ENCODE data around the gene RELCH.
A peak's percentile ranks its signal among the peaks of the same experiment; 100 is the strongest.

RELCH gene

GRCh38 chr18:62186774-62187542 lies at the start of gene RELCH, which contains the start of gene PIGN:
Gene RELCH, plus strand, starts transcription at chr18:62187255. Its CDS starts 251 bp downstream, at chr18:62187506.
Gene PIGN, minus strand, starts transcription at chr18:62187056. Its CDS starts 25,703 bp downstream, at chr18:62161353.
- Histone ChIP-seq H2AFZ (ENCODE audit: low read depth) (peak within 1 kb of the TSS; percentile 85), H4K20me1 (ENCODE audit: insufficient read depth) (peaks cover 24% of the 10 kb centered on the region), H3K4me1 (ENCODE audit: low read depth, poor library complexity, severe bottlenecking) (peaks cover 42% of the 10 kb centered on the region), H3K27ac (peak within 1 kb of the TSS; percentile 60), H3K79me2 (ENCODE audit: insufficient read depth, low read depth) (peaks cover 79% of the 10 kb centered on the region), H3K9ac (peak within 1 kb of the TSS; percentile 80), H3K27me3 (ENCODE audit: insufficient read depth, low read depth) (no peaks in the 10 kb centered on the region), H3K4me3 (IDR thresholded peaks at IDR 0.05; ENCODE audit: insufficient read depth, low read depth, low read length) (peak within 1 kb of the TSS; percentile 4), H3K36me3 (ENCODE audit: insufficient read depth) (no peaks in the 10 kb centered on the region), H3K4me2 (peak within 1 kb of the TSS; percentile 96)
- TF ChIP-seq CTCF (conservative IDR thresholded peaks at IDR 0.05; ENCODE audit: low read depth, low read length) = no peak

GRCh38 chr18:62138461-62139235 lies 48.4 kb upstream of the RELCH start:
- no peaks in the 10 kb centered on the region; the same call in 1 of the 2 replicates for H3K36me3 ChIP-seq (ENCODE audit: insufficient read depth)
- no peak overlapping the region for H3K4me2 ChIP-seq
- no peaks in the 10 kb centered on the region for H4K20me1 ChIP-seq (ENCODE audit: insufficient read depth)
- H3K79me2 ChIP-seq (ENCODE audit: insufficient read depth, low read depth) = no peaks in the 10 kb centered on the region
- no peaks in the 10 kb centered on the region for H3K4me1 ChIP-seq (ENCODE audit: low read depth, poor library complexity, severe bottlenecking)
- no peak overlapping the region for H3K9ac ChIP-seq
- H3K4me3 ChIP-seq (IDR thresholded peaks at IDR 0.05; ENCODE audit: insufficient read depth, low read depth, low read length) = no peak overlapping the region
- TF ChIP-seq CTCF (conservative IDR thresholded peaks at IDR 0.05; ENCODE audit: low read depth, low read length) = no peak
- no peak overlapping the region for H3K27ac ChIP-seq
- no peak overlapping the region for H2AFZ ChIP-seq (ENCODE audit: low read depth)
- H3K27me3 ChIP-seq (ENCODE audit: insufficient read depth, low read depth) = no peaks in the 10 kb centered on the region

- no peak overlapping the region for H2AFZ ChIP-seq (ENCODE audit: low read depth)
- H3K27me3 ChIP-seq (ENCODE audit: insufficient read depth, low read depth) = no peaks in the 10 kb centered on the region
- H4K20me1 ChIP-seq (ENCODE audit: insufficient read depth) = no peaks in the 10 kb centered on the region
- H3K4me1 ChIP-seq (ENCODE audit: low read depth, poor library complexity, severe bottlenecking) = no peaks in the 10 kb centered on the region
- H3K9ac ChIP-seq = no peak overlapping the region
- TF ChIP-seq CTCF (conservative IDR thresholded peaks at IDR 0.05; ENCODE audit: low read depth, low read length) = no peak
- H3K79me2 ChIP-seq (ENCODE audit: insufficient read depth, low read depth) = no peaks in the 10 kb centered on the region
- H3K4me3 ChIP-seq (IDR thresholded peaks at IDR 0.05; ENCODE audit: insufficient read depth, low read depth, low read length) = no peak overlapping the region
- no peak overlapping the region for H3K4me2 ChIP-seq
- no peaks in the 10 kb centered on the region; the same call in 1 of the 2 replicates for H3K36me3 ChIP-seq (ENCODE audit: insufficient read depth)
- H3K27ac ChIP-seq = no peak overlapping the region
Measured at GRCh38 chr18:62140259-62140658, 46.8 kb upstream of the RELCH start.

- H3K9ac ChIP-seq = no peak overlapping the region
- H3K4me1 ChIP-seq (ENCODE audit: low read depth, poor library complexity, severe bottlenecking) = no peaks in the 10 kb centered on the region
- no peaks in the 10 kb centered on the region for H4K20me1 ChIP-seq (ENCODE audit: insufficient read depth)
- no peaks in the 10 kb centered on the region for H3K79me2 ChIP-seq (ENCODE audit: insufficient read depth, low read depth)
- H2AFZ ChIP-seq (ENCODE audit: low read depth) = no peak overlapping the region
- no peak for TF ChIP-seq CTCF (conservative IDR thresholded peaks at IDR 0.05; ENCODE audit: low read depth, low read length)
- no peaks in the 10 kb centered on the region for H3K27me3 ChIP-seq (ENCODE audit: insufficient read depth, low read depth)
- no peak overlapping the region for H3K4me2 ChIP-seq
- H3K4me3 ChIP-seq (IDR thresholded peaks at IDR 0.05; ENCODE audit: insufficient read depth, low read depth, low read length) = no peak overlapping the region
- H3K27ac ChIP-seq = no peak overlapping the region
- no peaks in the 10 kb centered on the region; the same call in 1 of the 2 replicates for H3K36me3 ChIP-seq (ENCODE audit: insufficient read depth)
Measured at GRCh38 chr18:62144338-62144737, 42.7 kb upstream of the RELCH start.

All from KMS-11 (cell line).